OCI-LY7 (cell line): Measurements from ENCODE around the gene ITGB6. TPM values are rescaled to one million over a fixed set of nuclear protein-coding genes. Genes with fewer than 3 reads are reported as not detected.

Experiments used
- BruUV-seq: library from RNA; stranded (reverse); fragments of 400-500 nt; replicated peaks from 2 replicates; lab custom pipeline; 2021; lab: Mats Ljungman, UMichigan
- CTCF ChIA-PET: fragments of 300-600 bp; sonication (Branson Sonifier 250); formaldehyde crosslinking; loops from one replicate; lab custom pipeline; 2022; ENCODE audit warnings: antibody characterized with exemption; ENCODE audit not compliant: unreplicated experiment; lab: Charles Lee
- POLR2A ChIA-PET: fragments of 300-600 bp; sonication (Branson Sonifier 250); formaldehyde crosslinking; loops from one replicate; lab custom pipeline; 2022; ENCODE audit warnings: antibody characterized with exemption; lab: Charles Lee
- DNase-seq: peaks from one replicate; pipeline ENCODE4 v3.0.0-alpha.2; 2015; ENCODE audit warnings: low spot score
- H2AFZ ChIP-seq: fragments of 200-600 bp; sonication (generic), shearing (Covaris generic); 2 replicates; pipeline ENCODE4 v1.6.1; 2014; ENCODE audit warnings: mild to moderate bottlenecking, antibody characterized with exemption, low read length, moderate library complexity
- H3K27ac ChIP-seq: fragments of 200-600 bp; sonication (generic); 2 replicates; pipeline ENCODE4 v1.5.1; 2014; ENCODE audit warnings: mixed run types, low read depth, mild to moderate bottlenecking, moderate library complexity, low read length, inconsistent platforms; ENCODE audit not compliant: poor library complexity, severe bottlenecking
- H3K36me3 ChIP-seq: fragments of 200-600 bp; sonication (generic); 2 replicates; pipeline ENCODE4 v1.6.1; 2014; ENCODE audit warnings: mild to moderate bottlenecking, antibody characterized with exemption, low read length, moderate library complexity, mixed read lengths; ENCODE audit not compliant: insufficient read depth
- H3K4me1 ChIP-seq: fragments of 200-600 bp; sonication (generic); 2 replicates; pipeline ENCODE4 v1.5.1; 2014; ENCODE audit warnings: mild to moderate bottlenecking, low read length; ENCODE audit not compliant: insufficient read depth, poor library complexity, severe bottlenecking
- H3K4me2 ChIP-seq: fragments of 200-600 bp; sonication (generic); 2 replicates; pipeline ENCODE4 v1.6.1; 2014; ENCODE audit warnings: mild to moderate bottlenecking, low read length
- H3K4me3 ChIP-seq: fragments of 200-600 bp; sonication (generic); 2 replicates; pipeline ENCODE4 v1.5.1; 2014; ENCODE audit warnings: mild to moderate bottlenecking, low read depth, low read length; ENCODE audit not compliant: poor library complexity, severe bottlenecking
- H3K79me2 ChIP-seq: fragments of 200-600 bp; sonication (generic); 2 replicates; pipeline ENCODE4 v1.6.1; 2016; ENCODE audit warnings: low read depth, mild to moderate bottlenecking, low read length, moderate library complexity, mixed read lengths; ENCODE audit not compliant: insufficient read depth
- H3K9me2 ChIP-seq: fragments of 200-600 bp; sonication (generic); 2 replicates; pipeline ENCODE4 v1.6.1; 2016; ENCODE audit warnings: mild to moderate bottlenecking, low read length, mixed read lengths; ENCODE audit not compliant: insufficient read depth
- H3K9me3 ChIP-seq: fragments of 200-600 bp; sonication (generic); 2 replicates; pipeline ENCODE4 v1.6.1; 2014; ENCODE audit warnings: mild to moderate bottlenecking, mixed run types, low read length, mixed read lengths
- H4K20me1 ChIP-seq: fragments of 200-600 bp; sonication (generic); 2 replicates; pipeline ENCODE4 v1.6.1; 2014; ENCODE audit warnings: mild to moderate bottlenecking, antibody characterized with exemption, low read length, moderate library complexity, mixed read lengths; ENCODE audit not compliant: insufficient read depth
- EZH2phosphoT487 ChIP-seq: fragments of 200-600 bp; sonication (generic); IDR thresholded peaks from 2 replicates; pipeline ENCODE4 v1.6.1; 2018; ENCODE audit warnings: low read depth, borderline replicate concordance, mild to moderate bottlenecking, mixed run types, antibody characterized with exemption, low read length, moderate library complexity, mixed read lengths
- intact Hi-C: fragments of 100-400 bp; cut with micrococcal nuclease; formaldehyde crosslinking; loops from one replicate; pipeline ENCODE4 v1.10.0; 2022; ENCODE audit not compliant: unreplicated experiment
- total RNA-seq, 2 experiments: library from RNA; depleted of rRNA in 1 of 2; stranded (reverse); fragments of >200 nt in 1 of 2; shearing (Covaris generic) in 1 of 2; gene quantifications; 2 replicates each; pipeline ENCODE4 v1.2.3, GENCODE V29; 2014 to 2022
- TF ChIP-seq, protein P1 (sequence below): fragments of 200-600 bp; sonication (generic); conservative IDR thresholded peaks from 2 replicates; pipeline ENCODE4 v1.5.1; 2014; ENCODE audit warnings: mild to moderate bottlenecking, antibody characterized with exemption, low read length, moderate library complexity, mixed read lengths

ITGB6 gene
- total RNA-seq, 2 experiments from 2014 or later: not detected

DNA sequence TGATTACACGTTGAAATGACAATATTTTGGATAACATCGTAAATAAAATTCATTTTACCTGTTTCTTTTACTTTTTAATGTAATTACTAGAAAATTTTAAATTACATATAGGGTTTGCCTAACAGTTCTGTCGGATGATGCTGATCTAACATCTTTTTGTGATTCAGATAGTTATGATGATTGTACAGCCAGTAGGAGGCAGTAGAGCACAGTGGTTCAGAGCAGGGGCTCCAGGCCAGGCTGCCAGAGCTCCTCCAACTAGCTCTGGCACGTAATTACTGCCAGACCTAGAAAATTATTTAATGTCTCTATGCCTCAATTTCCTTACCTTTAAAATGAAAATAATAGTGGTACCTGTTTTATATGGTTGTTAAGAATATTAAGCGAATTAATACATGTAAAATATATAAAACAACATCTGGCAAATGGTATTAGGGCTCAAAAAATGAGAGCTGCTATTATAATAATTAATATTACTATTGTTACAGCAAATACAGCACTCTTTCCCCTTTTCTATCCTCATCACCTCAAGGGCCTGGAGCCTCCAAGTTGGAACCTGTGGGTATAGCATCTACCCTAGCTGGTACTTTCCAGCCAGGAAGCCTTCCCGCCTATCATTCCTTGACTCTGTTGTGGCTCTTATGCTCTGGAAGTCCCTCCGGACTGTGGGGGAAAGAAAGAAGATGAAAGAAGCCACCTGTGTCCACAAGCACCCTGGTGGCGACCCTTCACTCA, 90.0 kb downstream of the ITGB6 start:
- CTCF ChIA-PET: interaction anchor here (0.6 to 1.0 kb wide), 3 partner anchors 34 to 100 kb away, joined by 3 read pairs; no protein-coding TSS in a partner anchor

GRCh38 chr2:160109243-160109642, 90.8 kb downstream of the ITGB6 start:
- H3K4me1 ChIP-seq: no peaks in the 10 kb centered on the region

More for the DNA sequence above, 90.0 kb downstream of the ITGB6 start:
- intact Hi-C loops: loop anchor here (1.0 kb wide), 1 partner anchor 100 kb away; no protein-coding TSS in a partner anchor
- H3K4me2 ChIP-seq: no peak overlapping the region
- BruUV-seq: no TSS peak
- POLR2A ChIA-PET: interaction anchor here (0.5 to 1.1 kb wide), 3 partner anchors 34 to 84 kb away, joined by 3 to 5 read pairs (median 3); no protein-coding TSS in a partner anchor
- H3K4me3 ChIP-seq: no peak overlapping the region
- peak; percentile 59 for DNase-seq
- H3K4me1 ChIP-seq: no peaks in the 10 kb centered on the region
- H3K27ac ChIP-seq: no peak overlapping the region
- no peaks in the 10 kb centered on the region for H4K20me1 ChIP-seq
- no peaks in the 10 kb centered on the region for H3K79me2 ChIP-seq
- no peak for TF ChIP-seq EZH2phosphoT487
- TF ChIP-seq, protein P1, sequence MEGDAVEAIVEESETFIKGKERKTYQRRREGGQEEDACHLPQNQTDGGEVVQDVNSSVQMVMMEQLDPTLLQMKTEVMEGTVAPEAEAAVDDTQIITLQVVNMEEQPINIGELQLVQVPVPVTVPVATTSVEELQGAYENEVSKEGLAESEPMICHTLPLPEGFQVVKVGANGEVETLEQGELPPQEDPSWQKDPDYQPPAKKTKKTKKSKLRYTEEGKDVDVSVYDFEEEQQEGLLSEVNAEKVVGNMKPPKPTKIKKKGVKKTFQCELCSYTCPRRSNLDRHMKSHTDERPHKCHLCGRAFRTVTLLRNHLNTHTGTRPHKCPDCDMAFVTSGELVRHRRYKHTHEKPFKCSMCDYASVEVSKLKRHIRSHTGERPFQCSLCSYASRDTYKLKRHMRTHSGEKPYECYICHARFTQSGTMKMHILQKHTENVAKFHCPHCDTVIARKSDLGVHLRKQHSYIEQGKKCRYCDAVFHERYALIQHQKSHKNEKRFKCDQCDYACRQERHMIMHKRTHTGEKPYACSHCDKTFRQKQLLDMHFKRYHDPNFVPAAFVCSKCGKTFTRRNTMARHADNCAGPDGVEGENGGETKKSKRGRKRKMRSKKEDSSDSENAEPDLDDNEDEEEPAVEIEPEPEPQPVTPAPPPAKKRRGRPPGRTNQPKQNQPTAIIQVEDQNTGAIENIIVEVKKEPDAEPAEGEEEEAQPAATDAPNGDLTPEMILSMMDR: peak; percentile 86
- no peak overlapping the region for H2AFZ ChIP-seq
- H3K9me3 ChIP-seq: no peaks in the 10 kb centered on the region
- no peaks in the 10 kb centered on the region for H3K36me3 ChIP-seq
- no peaks in the 10 kb centered on the region for H3K9me2 ChIP-seq

More at GRCh38 chr2:160109243-160109642, 90.8 kb downstream of the ITGB6 start:
- no peaks in the 10 kb centered on the region for H4K20me1 ChIP-seq
- H3K4me2 ChIP-seq: no peak overlapping the region
- BruUV-seq: no TSS peak
- DNase-seq: no peak
- intact Hi-C loops: no loop called here
- no peaks in the 10 kb centered on the region for H3K36me3 ChIP-seq
- H3K27ac ChIP-seq: no peak overlapping the region
- no peak overlapping the region for H2AFZ ChIP-seq
- no peaks in the 10 kb centered on the region for H3K9me3 ChIP-seq
- no peaks in the 10 kb centered on the region for H3K79me2 ChIP-seq
- H3K9me2 ChIP-seq: no peaks in the 10 kb centered on the region
- CTCF ChIA-PET: no interaction called here
- H3K4me3 ChIP-seq: no peak overlapping the region
- POLR2A ChIA-PET: interaction anchor here (0.6 to 1.1 kb wide), 3 partner anchors 33 to 848 kb away, joined by 3 read pairs; no protein-coding TSS in a partner anchor
- TF ChIP-seq, protein P1: no peak
- TF ChIP-seq EZH2phosphoT487: no peak
